Breast epithelium (tissue), 4 donors: Measurements from ENCODE around the gene TMEM79. TPM values are rescaled to one million over a fixed set of nuclear protein-coding genes. Genes with fewer than 3 reads are reported as not detected.

ENCODE experiments used
- DNase-seq, 2 donors: peaks; one replicate each; pipeline ENCODE4 v3.0.0-alpha.2; 2019; ENCODE audit warnings: low spot score in 2 of 2
- H3K27ac ChIP-seq, 2 donors: fragments of 200-600 bp; sonication (generic) in 1 of 2; one replicate each; pipeline ENCODE4 v1.5.1; 2016 to 2019; ENCODE audit warnings: mild to moderate bottlenecking in 1 of 2
- H3K27me3 ChIP-seq, 2 donors: fragments of 200-600 bp; sonication (generic) in 1 of 2; one replicate each; pipeline versions ENCODE4 v1.5.1 to v1.6.0; 2017 to 2019; ENCODE audit warnings: control low read depth in 1 of 2, mild to moderate bottlenecking in 1 of 2
- H3K36me3 ChIP-seq: fragments of 200-600 bp; one replicate; pipeline ENCODE4 v1.5.1; 2019
- H3K4me1 ChIP-seq, 2 donors: fragments of 200-600 bp; sonication (generic); one replicate each; pipeline ENCODE4 v1.5.1; 2016 to 2019; ENCODE audit warnings: control low read depth in 1 of 2
- H3K4me3 ChIP-seq, 3 donors: fragments of 200-600 bp; sonication (generic); 1 replicate in 2 of 3; 2 replicates in 1 of 3; pipeline ENCODE4 v1.5.1; 2016 to 2019; ENCODE audit warnings: mild to moderate bottlenecking in 3 of 3, moderate library complexity in 2 of 3
- H3K9me3 ChIP-seq, 2 donors: fragments of 200-600 bp; sonication (generic) in 1 of 2; one replicate each; pipeline ENCODE4 v1.5.1; 2016 to 2019; ENCODE audit warnings: control low read depth in 1 of 2
- POLR2A ChIP-seq: fragments of 450-650 bp; IDR thresholded peaks from one replicate; pipeline ENCODE4 v1.6.1; 2016; ENCODE audit warnings: antibody characterized with exemption, mild to moderate bottlenecking, moderate library complexity
- POLR2AphosphoS5 ChIP-seq, 3 donors: sonication (generic); formaldehyde crosslinking; IDR thresholded peaks; one replicate each; pipeline ENCODE4 v1.6.1; 2017; ENCODE audit warnings: antibody characterized with exemption in 3 of 3
- intact Hi-C: fragments of 100-400 bp; cut with DNase I; formaldehyde crosslinking; loops from one replicate; pipeline ENCODE4 v1.15.1; 2023; ENCODE audit warnings: low total_unique reads
- total RNA-seq, 3 donors: library from RNA; depleted of rRNA; stranded (reverse); fragments of >200 nt; gene quantifications; one replicate each; pipeline ENCODE4 v1.1.0, GENCODE V29; 2016
- TF ChIP-seq, protein P1 (sequence below), 3 donors: fragments of 450-650 bp; IDR thresholded peaks; one replicate each; pipeline ENCODE4 v1.5.1; 2016 to 2017; ENCODE audit warnings: antibody characterized with exemption in 3 of 3, mild to moderate bottlenecking in 3 of 3, moderate library complexity in 3 of 3

Gene TMEM79
- total RNA-seq, 3 donors from 2014 or later = 1.3 to 7.8 (median 4.9) TPM

DNA sequence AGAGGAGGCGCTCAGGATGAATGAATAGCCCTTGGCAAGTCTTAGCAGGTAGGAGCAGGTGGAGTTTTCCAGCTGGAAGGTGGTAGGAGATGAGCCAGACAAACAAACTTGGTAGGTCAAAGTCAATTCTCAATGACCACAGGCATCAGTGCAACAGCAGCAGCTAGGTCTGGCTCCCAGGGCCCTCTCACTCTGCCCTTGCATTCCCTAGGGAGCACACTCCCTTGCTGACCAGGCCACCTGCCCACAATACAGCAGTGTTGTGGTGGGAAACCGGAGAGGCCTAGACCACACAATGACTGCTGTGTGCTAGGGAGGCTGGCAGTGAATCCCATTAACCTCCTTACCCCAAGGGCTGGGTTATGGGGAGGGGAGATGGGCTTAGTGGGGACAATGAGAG lies 23.2 kb upstream of the TMEM79 start:
- Histone ChIP-seq H3K9me3 (no peaks in the 10 kb centered on the region), H3K4me3 (no peak overlapping the region), H3K4me1 (no peaks in the 10 kb centered on the region), H3K36me3 (peaks cover 16% of the 10 kb centered on the region), H3K27ac (no peak overlapping the region), H3K27me3 (no peaks in the 10 kb centered on the region)
- intact Hi-C loops = no loop called here
- no peak for TF ChIP-seq POLR2AphosphoS5 (IDR thresholded peaks at IDR 0.05)
- no peak for TF ChIP-seq POLR2A
- TF ChIP-seq, protein P1, sequence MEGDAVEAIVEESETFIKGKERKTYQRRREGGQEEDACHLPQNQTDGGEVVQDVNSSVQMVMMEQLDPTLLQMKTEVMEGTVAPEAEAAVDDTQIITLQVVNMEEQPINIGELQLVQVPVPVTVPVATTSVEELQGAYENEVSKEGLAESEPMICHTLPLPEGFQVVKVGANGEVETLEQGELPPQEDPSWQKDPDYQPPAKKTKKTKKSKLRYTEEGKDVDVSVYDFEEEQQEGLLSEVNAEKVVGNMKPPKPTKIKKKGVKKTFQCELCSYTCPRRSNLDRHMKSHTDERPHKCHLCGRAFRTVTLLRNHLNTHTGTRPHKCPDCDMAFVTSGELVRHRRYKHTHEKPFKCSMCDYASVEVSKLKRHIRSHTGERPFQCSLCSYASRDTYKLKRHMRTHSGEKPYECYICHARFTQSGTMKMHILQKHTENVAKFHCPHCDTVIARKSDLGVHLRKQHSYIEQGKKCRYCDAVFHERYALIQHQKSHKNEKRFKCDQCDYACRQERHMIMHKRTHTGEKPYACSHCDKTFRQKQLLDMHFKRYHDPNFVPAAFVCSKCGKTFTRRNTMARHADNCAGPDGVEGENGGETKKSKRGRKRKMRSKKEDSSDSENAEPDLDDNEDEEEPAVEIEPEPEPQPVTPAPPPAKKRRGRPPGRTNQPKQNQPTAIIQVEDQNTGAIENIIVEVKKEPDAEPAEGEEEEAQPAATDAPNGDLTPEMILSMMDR (IDR thresholded peaks at IDR 0.05) = no peak
- DNase-seq = no peak

DNA sequence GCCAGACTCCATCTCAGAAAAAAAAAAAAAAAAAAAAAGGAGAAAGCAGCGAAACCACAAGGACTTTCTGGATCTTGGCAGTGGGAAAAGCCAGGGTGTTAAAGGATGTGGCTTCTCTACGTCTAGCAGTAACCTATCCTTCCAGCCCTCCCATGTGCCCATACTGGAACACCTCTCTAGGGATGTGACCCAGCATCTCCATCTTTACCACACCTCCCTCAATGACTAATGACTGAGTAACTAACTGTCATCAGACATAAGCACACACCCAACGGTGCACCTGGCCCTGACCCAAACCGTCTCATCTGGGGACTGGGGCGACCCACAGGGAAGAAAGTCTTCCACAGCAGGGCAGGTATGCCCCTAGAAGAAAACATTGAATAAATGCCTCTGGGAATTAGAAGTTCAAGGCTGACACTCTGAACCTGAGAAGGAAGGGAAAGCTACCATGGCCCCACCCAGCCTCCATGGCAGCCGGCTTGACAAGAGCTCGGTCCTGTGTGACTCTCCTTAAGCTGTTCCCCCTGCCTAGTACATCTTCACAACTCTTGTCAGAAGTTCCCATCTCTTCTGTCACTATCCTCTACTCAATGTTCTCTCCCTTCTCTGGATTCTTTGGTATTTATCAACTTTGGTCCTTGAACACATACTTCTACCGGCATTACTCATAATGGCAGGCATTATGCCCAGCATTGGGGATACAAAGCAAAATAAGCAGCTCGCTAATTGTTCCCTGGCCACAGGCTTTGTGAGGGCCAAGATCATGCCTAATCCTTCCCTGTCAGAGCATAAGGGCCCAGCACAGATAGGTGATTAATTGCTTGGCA lies 21.5 kb upstream of the TMEM79 start:
- no peaks in the 10 kb centered on the region for H3K27me3 ChIP-seq
- H3K4me1 ChIP-seq = no peaks in the 10 kb centered on the region
- no peak for DNase-seq
- H3K4me3 ChIP-seq = no peak overlapping the region
- H3K27ac ChIP-seq = no peak overlapping the region
- intact Hi-C loops = no loop called here
- peaks cover 31% of the 10 kb centered on the region for H3K36me3 ChIP-seq
- no peaks in the 10 kb centered on the region for H3K9me3 ChIP-seq
- TF ChIP-seq POLR2A = no peak
- TF ChIP-seq, protein P1 (IDR thresholded peaks at IDR 0.05) = no peak
- TF ChIP-seq POLR2AphosphoS5 (IDR thresholded peaks at IDR 0.05) = no peak

DNA sequence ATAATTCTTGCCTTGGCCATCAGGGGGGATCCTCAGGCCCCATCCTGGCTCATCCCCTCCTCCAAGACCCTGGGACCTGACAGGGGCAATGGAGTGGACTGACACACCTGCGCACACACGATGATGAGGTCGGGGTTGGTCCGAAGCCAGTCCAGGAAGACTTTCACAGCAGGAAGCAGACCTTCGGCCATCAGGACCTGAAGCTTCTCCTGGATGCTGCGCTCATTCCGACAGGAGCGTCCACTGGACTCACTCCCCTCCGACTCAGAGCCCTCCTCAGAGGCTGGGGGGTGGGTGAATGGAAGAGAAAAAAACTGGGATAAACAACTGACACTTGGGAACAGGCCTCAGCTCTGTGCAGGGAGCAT lies 20.9 kb upstream of the TMEM79 start:
- TF ChIP-seq POLR2AphosphoS5 (IDR thresholded peaks at IDR 0.05) (no peak), POLR2A (no peak)
- TF ChIP-seq, protein P1 (IDR thresholded peaks at IDR 0.05) = no peak
- no peak overlapping the region for H3K27ac ChIP-seq
- DNase-seq = no peak

DNA sequence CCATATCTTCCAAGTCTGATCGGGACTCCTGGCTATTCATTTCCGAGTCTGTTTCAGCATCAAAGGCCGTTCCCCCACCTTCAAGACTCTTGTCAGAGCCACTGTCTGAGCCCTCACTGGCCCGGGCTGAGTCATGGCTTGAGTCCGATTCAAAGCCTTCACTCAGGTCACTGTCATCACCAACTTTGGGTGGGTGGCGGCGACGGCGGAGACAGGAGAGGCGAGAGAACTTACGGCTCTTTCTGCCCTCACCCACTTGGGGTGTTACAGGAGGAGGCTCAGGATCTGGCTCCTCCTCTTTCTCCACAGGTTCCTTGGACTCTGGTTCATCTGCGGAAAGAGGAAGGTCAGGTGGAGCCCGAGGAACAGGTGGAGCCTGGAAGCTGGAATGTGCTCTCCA lies 18.1 kb upstream of the TMEM79 start:
- TF ChIP-seq, protein P1 (IDR thresholded peaks at IDR 0.05) = no peak
- TF ChIP-seq POLR2A (no peak), POLR2AphosphoS5 (IDR thresholded peaks at IDR 0.05) (no peak)
- Histone ChIP-seq H3K27ac (no peak overlapping the region), H3K9me3 (no peaks in the 10 kb centered on the region), H3K27me3 (no peaks in the 10 kb centered on the region), H3K4me3 (no peak overlapping the region), H3K4me1 (no peaks in the 10 kb centered on the region), H3K36me3 (peaks cover 17% of the 10 kb centered on the region)
- intact Hi-C loops = no loop called here
- DNase-seq = no peak

More for the DNA sequence above, 20.9 kb upstream of the TMEM79 start:
- H3K27me3 ChIP-seq = no peaks in the 10 kb centered on the region
- no peaks in the 10 kb centered on the region for H3K4me1 ChIP-seq
- H3K9me3 ChIP-seq = no peaks in the 10 kb centered on the region
- H3K4me3 ChIP-seq = no peak overlapping the region
- H3K36me3 ChIP-seq = peaks cover 33% of the 10 kb centered on the region
- intact Hi-C loops = no loop called here

DNA sequence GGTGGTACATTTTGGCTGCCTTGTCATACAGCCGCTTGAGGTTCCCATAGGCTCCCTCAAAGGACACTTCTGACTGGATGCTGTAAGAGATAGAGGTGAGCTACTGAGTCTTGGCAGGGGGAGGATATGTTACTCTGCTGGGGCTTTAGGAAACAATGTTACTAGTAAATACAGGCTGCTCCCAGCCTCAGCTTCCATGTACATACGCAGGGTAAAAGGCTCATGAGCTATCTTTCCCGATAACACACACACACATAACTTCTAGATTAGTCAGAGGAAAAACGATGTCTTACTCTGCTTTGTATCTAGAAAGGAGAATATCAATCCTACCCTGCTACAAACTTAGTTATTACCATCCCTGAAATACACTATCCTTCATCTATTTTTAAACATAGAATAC lies 15.8 kb upstream of the TMEM79 start:
- no peak for DNase-seq
- Histone ChIP-seq H3K36me3 (peaks cover 20% of the 10 kb centered on the region), H3K9me3 (no peaks in the 10 kb centered on the region), H3K27ac (no peak overlapping the region), H3K27me3 (no peaks in the 10 kb centered on the region), H3K4me1 (no peaks in the 10 kb centered on the region), H3K4me3 (no peak overlapping the region)
- intact Hi-C loops = no loop called here
- TF ChIP-seq, protein P1 (IDR thresholded peaks at IDR 0.05) = no peak
- TF ChIP-seq POLR2A = no peak
- TF ChIP-seq POLR2AphosphoS5 (IDR thresholded peaks at IDR 0.05) = no peak
